HPDE6-E6E7 (cell line): ENCODE data around the gene OR6B2.

Experiments used
- DNase-seq: peaks from one replicate; pipeline ENCODE4 v3.0.0; 2011; ENCODE audit warnings: missing footprints; ENCODE audit errors: extremely low spot score

The OR6B2 gene

GRCh38 chr2:240041363-240041762, 11.1 kb upstream of the OR6B2 start:
- no peak for DNase-seq

DNA sequence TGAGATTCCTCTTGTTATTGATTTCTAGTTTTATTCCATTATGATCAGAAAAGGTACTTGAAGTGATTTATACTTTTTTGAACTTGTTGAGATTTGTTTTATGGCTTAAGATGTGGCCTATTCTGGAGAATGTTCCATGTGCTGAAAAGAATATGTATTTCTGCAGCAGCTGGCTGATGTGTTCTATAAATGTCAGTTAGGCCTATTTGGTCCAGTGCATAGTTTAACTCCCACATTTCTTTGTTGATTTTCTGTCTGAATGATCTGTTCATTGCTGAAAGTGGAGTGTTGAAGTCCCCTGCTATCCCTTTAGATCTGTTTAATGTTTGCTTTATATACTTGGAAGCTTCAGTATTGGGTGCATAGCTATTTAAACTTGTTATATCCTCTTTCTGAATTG, 7.1 kb upstream of the OR6B2 start:
- no peak for DNase-seq

GRCh38 chr2:240033330-240033678, 3.1 kb upstream of the OR6B2 start:
- DNase-seq = no peak

GRCh38 chr2:240032406-240033329, 2.4 kb upstream of the OR6B2 start:
- DNase-seq = no peak

GRCh38 chr2:240024766-240025165, 5.5 kb downstream of the OR6B2 start:
- peak; percentile 12 for DNase-seq

DNA sequence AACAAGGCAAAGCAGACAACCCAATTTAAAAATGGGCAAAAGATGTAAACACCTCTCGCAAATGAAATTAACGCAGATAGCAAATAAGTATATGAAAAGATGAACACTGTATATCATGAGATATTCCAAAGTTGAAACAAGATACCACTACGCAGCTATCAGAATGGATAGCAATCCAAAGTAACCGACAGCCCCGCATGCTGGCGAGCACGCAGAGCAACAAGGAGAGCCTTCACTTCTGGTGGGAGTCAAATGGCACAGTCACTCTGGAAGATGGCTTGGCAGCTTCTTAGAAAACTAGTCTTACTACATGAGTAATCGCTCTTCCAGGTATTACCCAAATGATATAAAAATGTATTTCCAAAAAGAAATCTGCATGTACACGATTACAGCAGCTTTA, 6.4 kb downstream of the OR6B2 start:
- no peak for DNase-seq

DNA sequence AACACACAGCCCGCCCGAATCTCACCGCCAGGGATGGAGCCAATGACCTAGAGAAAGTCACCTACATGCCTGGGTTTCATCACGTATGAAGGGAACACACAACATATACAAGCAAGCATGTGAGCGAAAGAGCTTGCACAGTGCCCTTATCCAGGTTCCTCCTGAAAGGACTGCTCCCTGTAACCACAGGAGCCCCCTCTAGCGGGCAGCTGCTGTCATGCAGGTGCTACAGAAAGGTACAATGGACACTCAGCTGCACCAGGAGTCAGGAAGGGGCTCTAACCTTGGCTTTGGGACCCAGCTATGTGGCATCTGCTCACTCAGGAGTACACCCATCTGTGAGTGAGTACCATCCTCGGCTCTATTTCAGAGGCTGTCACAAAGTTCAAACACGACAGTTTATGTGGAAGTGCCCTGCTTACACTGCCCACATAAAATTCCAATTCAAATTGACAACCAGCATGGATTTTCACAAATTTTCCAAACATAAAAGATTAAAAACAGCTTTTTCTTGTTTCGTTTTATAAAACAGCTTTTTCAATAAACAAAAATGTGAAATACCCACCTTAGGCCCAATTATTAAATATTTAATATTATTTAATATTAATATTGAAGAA, 8.6 kb downstream of the OR6B2 start:
- peak; percentile 71 for DNase-seq

DNA sequence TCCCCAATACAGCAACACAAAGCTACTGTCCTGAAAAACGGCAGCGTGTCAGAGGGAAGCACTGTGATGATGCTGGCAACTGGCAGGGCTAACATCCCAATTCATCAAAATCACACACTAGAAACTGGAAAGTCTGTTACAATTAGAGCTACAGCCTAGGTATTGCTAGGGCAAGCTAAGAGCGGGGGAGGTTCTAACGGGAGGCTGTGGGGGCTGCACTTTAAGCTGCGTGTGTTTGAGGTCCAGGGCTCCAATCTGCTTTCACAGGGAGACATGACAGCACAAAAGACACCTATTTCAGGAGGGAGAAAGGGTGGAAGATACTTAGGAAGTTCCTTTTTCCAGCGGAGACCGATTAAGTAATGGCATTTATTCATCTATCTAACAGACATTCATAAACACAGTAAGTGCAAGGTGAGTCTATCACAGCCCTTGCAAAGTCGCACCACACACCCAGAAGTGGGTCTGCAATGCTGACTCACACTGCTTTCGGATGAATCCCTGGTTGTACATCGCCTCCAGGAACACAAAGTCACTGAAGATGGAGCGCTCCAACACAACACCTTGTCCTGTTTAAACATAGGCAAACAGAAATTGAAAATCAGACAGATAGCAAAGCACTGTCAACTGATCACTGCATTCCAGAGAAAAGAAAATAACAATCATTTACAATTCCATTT, 12.0 kb downstream of the OR6B2 start:
- no peak for DNase-seq

- DNase-seq = no peak
Measured at GRCh38 chr2:240014327-240014726, 15.9 kb downstream of the OR6B2 start.

DNA sequence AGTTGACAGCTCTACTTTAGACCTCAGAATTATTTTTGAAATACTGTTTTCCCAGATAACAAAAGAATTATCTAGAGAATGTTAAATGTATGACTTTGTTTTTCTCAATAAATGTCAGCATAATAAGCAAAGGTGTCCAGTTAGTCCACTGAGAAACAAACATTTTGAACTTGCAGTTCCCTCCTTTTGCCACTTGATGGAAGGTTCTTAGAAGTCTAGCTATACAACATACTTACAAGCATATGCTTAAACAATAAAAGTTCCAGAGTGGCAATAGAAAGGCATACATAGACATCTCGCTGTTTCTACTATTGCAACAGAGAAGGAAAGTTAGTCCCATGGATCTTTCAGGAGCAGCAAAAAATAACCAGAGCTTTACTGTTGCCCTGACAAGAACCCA, 16.9 kb downstream of the OR6B2 start:
- no peak for DNase-seq

GRCh38 chr2:240002983-240003382, 27.2 kb downstream of the OR6B2 start:
- no peak for DNase-seq

- no peak for DNase-seq
Measured at GRCh38 chr2:240000671-240001070, 29.6 kb downstream of the OR6B2 start.

- no peak for DNase-seq
Measured at GRCh38 chr2:239997686-239998409, 32.4 kb downstream of the OR6B2 start.

DNA sequence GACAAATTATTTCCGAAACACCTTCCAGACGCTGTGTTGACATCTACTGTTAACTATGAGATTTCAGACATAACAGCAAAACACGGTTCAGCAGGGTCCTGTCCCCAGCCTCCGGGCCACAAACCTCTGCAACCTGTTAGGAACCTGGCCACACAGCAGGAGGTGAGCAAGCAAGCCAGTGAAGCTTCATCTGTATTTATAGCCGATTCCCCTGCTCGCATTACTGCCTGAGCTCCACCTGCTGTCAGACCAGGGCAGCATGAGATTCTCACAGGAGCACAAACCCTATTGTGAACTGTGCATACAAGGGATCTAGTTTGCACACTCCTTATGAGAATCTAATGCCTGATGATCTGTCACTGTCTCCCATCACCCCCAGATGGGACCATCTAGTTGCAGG, 36.1 kb downstream of the OR6B2 start:
- DNase-seq = no peak

DNA sequence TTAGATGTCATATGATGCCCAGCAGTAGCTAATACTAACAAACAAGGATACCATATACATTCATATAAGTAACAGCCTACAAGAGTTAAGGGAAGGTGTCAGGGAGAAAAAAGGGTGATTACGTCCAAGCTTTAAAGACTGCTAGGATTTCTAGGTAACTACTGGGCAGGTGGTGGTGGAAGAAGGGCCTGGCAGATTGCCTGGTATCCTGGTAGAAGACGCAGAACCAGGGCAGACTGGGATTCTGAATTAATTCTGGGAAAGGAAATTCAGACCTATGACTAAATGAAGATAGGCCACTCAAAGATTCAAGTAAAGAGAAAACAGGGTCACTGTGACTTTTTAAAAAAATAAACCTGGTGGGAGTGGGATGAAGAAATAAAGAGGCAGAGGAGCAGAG, 36.9 kb downstream of the OR6B2 start:
- DNase-seq = no peak

- peak; percentile 22 for DNase-seq
Measured at GRCh38 chr2:239991689-239992314, 38.4 kb downstream of the OR6B2 start.

- DNase-seq = no peak
Measured at GRCh38 chr2:239990966-239991365, 39.3 kb downstream of the OR6B2 start.

- DNase-seq = no peak
Measured at GRCh38 chr2:239985356-239985755, 44.9 kb downstream of the OR6B2 start.

DNA sequence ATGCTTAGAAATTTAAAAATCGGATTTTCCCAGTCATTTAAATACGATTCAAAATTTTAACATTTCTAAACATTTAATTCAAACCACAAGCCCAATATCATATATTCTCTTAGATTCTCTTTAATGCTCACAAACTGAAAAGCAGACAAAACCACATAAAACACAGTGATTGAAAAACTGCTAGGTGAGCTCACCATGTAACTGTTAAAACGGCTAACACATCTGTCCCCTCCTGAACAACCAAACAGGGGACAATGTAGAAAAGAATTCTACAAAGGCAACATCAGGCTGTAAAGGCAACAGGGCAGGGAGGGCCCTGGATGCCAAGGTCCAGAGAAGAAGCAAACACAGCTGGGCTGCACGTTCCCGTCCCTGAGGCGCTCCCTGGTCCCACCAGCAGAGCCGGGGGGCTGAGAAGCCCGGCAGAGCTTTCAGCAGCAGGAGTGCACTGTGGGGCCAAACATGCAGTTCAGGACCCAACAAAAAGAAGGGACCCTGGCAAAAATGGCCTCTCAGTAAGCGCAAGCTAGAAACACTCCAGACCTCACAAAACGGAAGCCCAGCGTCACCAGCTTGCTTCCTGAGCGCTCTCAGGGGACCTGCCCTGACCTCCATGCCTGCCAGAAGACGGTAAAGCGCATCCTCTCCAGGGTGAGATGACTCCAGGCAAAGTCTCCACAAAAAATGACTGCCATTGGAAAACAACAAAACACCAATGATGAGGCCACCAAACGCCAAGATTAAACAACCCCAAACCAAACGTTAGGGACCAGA, 45.6 kb downstream of the OR6B2 start:
- no peak for DNase-seq

DNA sequence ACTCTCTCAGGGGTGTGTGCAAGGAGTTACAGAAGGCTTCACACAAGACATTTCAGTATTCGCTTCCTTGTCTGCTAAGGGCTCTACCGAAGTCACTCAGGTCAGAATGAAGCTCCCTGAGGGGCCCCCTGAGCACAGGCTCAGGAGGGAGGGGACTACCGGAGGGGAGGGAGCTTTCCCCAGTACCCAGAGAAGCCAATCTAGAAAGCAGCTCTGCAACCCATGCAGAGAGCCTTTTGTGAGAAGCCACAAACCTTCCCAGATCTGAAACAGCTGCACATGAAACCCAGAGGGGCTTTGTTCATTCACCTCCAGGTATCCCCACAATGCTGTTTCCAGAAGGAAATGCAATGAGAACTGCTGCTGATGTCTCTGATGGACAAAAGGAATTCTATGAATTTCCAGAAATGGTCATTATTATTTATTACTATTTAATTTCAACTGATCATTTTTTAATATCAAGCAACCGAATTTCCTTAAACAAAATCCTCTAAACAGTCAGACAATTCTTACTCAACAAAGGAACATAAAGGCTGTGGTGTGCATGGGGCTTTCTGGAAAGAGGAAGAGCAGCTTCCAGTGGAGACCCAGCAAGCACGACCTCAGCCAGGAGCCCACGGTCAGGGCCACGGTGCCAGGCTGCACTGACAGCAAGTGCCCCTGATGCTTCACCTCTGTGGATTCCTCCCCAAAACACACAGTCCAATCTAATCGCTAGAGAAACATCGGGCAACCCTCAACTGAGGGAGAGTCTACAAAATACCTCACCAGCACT, 47.0 kb downstream of the OR6B2 start:
- DNase-seq = no peak
